Mesendoderm (in vitro differentiated cells): Measurements from ENCODE around the gene EPHB6.

Experiments
- DNase-seq: peaks from one replicate; pipeline ENCODE4 v3.0.0; 2013
- H2AK5ac ChIP-seq: 2 replicates; pipeline ENCODE4 v1.6.1; 2013; ENCODE audit warnings: low read length, inconsistent platforms
- H2BK120ac ChIP-seq: 2 replicates; pipeline ENCODE4 v1.6.1; 2013; ENCODE audit warnings: low read depth, mild to moderate bottlenecking, low read length, moderate library complexity, mixed read lengths
- H2BK15ac ChIP-seq: replicated peaks from 2 replicates; pipeline ENCODE4 v1.6.1; 2013; ENCODE audit warnings: low read depth, mild to moderate bottlenecking, moderate library complexity
- H2BK5ac ChIP-seq: 2 replicates; pipeline ENCODE4 v1.6.1; 2013; ENCODE audit warnings: low read length, inconsistent platforms
- H3K18ac ChIP-seq: 2 replicates; pipeline ENCODE4 v1.6.1; 2013; ENCODE audit warnings: mild to moderate bottlenecking, low read length, mixed read lengths
- H3K23ac ChIP-seq: one replicate; pipeline ENCODE4 v1.6.1; 2013; ENCODE audit warnings: low read length
- H3K27ac ChIP-seq: 2 replicates; pipeline ENCODE4 v1.5.1; 2013; ENCODE audit warnings: low read depth, mild to moderate bottlenecking, inconsistent platforms, low read length, moderate library complexity
- H3K27me3 ChIP-seq: 2 replicates; pipeline ENCODE4 v1.6.1; 2013; ENCODE audit warnings: low read length, control low read depth, mild to moderate bottlenecking, inconsistent platforms; ENCODE audit not compliant: insufficient read depth, poor library complexity
- H3K36me3 ChIP-seq: 2 replicates; pipeline ENCODE4 v1.6.1; 2013; ENCODE audit warnings: low read length, inconsistent platforms; ENCODE audit not compliant: control insufficient read depth, insufficient read depth
- H3K4ac ChIP-seq: one replicate; pipeline ENCODE4 v1.6.1; 2013; ENCODE audit warnings: low read depth, mild to moderate bottlenecking, low read length, moderate library complexity
- H3K4me1 ChIP-seq: 2 replicates; pipeline ENCODE4 v1.6.1; 2013; ENCODE audit warnings: low read depth, low read length, inconsistent platforms; ENCODE audit not compliant: control insufficient read depth
- H3K4me2 ChIP-seq: 2 replicates; pipeline ENCODE4 v1.6.1; 2013; ENCODE audit warnings: low read length
- H3K4me3 ChIP-seq: 2 replicates; pipeline ENCODE4 v1.5.1; 2013; ENCODE audit warnings: mild to moderate bottlenecking, low read length
- H3K56ac ChIP-seq: one replicate; pipeline ENCODE4 v1.6.1; 2013; ENCODE audit warnings: low read length
- H3K79me1 ChIP-seq: 2 replicates; pipeline ENCODE4 v1.6.1; 2013; ENCODE audit warnings: low read length, inconsistent platforms
- H3K79me2 ChIP-seq: 2 replicates; pipeline ENCODE4 v1.6.1; 2013; ENCODE audit warnings: mild to moderate bottlenecking, low read length; ENCODE audit not compliant: control insufficient read depth, insufficient read depth
- H3K9ac ChIP-seq: 2 replicates; pipeline ENCODE4 v1.6.1; 2013; ENCODE audit warnings: low read length, inconsistent platforms
- H4K5ac ChIP-seq: one replicate; pipeline ENCODE4 v1.6.1; 2013; ENCODE audit warnings: low read length
- H4K8ac ChIP-seq: one replicate; pipeline ENCODE4 v1.6.1; 2013; ENCODE audit warnings: low read depth, mild to moderate bottlenecking, control low read depth, low read length, moderate library complexity
- WGBS: extraction: QIAGEN DNeasy Blood & Tissue Kit; methylation state at CpG from one replicate; pipeline ENCODE4 v1.1.7; 2013; ENCODE audit warnings: low lambda C conversion rate, missing lambda C conversion rate; ENCODE audit not compliant: insufficient coverage; ENCODE audit errors: extremely low coverage; 5-methylcytosine and 5-hydroxymethylcytosine counted together

The EPHB6 gene

GRCh38 chr7:142836426-142836825 is 18.4 kb upstream of the EPHB6 start:
- peaks cover 4% of the 10 kb centered on the region for H3K4me1 ChIP-seq
- H3K27ac ChIP-seq = no peak overlapping the region
- no peak for DNase-seq
- H4K5ac ChIP-seq = no peak overlapping the region
- no peak overlapping the region for H3K56ac ChIP-seq
- no peak overlapping the region for H4K8ac ChIP-seq
- no peaks in the 10 kb centered on the region for H3K79me1 ChIP-seq
- peak overlapping the region; percentile 36 for H3K4ac ChIP-seq
- no peaks in the 10 kb centered on the region for H3K79me2 ChIP-seq
- no CpG with 5 or more reads among the region's 3 CpGs for WGBS
- no peak overlapping the region for H3K4me2 ChIP-seq
- no peak overlapping the region for H2BK120ac ChIP-seq
- no peak overlapping the region for H3K4me3 ChIP-seq
- H3K36me3 ChIP-seq = no peaks in the 10 kb centered on the region
- H2BK5ac ChIP-seq = no peak overlapping the region
- no peak overlapping the region for H3K18ac ChIP-seq
- no peak overlapping the region for H3K23ac ChIP-seq
- H2AK5ac ChIP-seq = no peak overlapping the region
- H3K9ac ChIP-seq = no peak overlapping the region
- no peak overlapping the region for H2BK15ac ChIP-seq
- no peaks in the 10 kb centered on the region for H3K27me3 ChIP-seq

- Histone ChIP-seq H3K56ac (no peak overlapping the region), H4K5ac (no peak overlapping the region), H3K9ac (no peak overlapping the region), H3K27ac (no peak overlapping the region), H3K27me3 (no peaks in the 10 kb centered on the region), H3K4me1 (no peaks in the 10 kb centered on the region), H3K4me3 (no peak overlapping the region), H3K4ac (no peak overlapping the region), H3K4me2 (no peak overlapping the region), H2BK120ac (no peak overlapping the region), H2BK15ac (no peak overlapping the region), H3K79me2 (no peaks in the 10 kb centered on the region), H3K23ac (no peak overlapping the region), H3K18ac (no peak overlapping the region), H2BK5ac (no peak overlapping the region), H3K79me1 (no peaks in the 10 kb centered on the region), H2AK5ac (no peak overlapping the region), H4K8ac (no peak overlapping the region), H3K36me3 (no peaks in the 10 kb centered on the region)
- no CpG with 5 or more reads among the region's 4 CpGs for WGBS
- DNase-seq = no peak
Observed at GRCh38 chr7:142838461-142839213, 16.2 kb upstream of the EPHB6 start.

- H3K4me1 ChIP-seq = no peaks in the 10 kb centered on the region
- H2BK5ac ChIP-seq = no peak overlapping the region
- no peak for DNase-seq
- no peak overlapping the region for H3K4me3 ChIP-seq
- no peak overlapping the region for H3K56ac ChIP-seq
- no peak overlapping the region for H3K23ac ChIP-seq
- no peaks in the 10 kb centered on the region for H3K79me2 ChIP-seq
- no peaks in the 10 kb centered on the region for H3K79me1 ChIP-seq
- H3K4ac ChIP-seq = no peak overlapping the region
- no peaks in the 10 kb centered on the region for H3K36me3 ChIP-seq
- no peaks in the 10 kb centered on the region for H3K27me3 ChIP-seq
- no peak overlapping the region for H2AK5ac ChIP-seq
- no peak overlapping the region for H3K4me2 ChIP-seq
- no peak overlapping the region for H2BK15ac ChIP-seq
- no peak overlapping the region for H3K18ac ChIP-seq
- H4K8ac ChIP-seq = no peak overlapping the region
- no peak overlapping the region for H4K5ac ChIP-seq
- no peak overlapping the region for H3K9ac ChIP-seq
- no peak overlapping the region for H2BK120ac ChIP-seq
- no CpG with 5 or more reads among the region's 1 CpG for WGBS
- no peak overlapping the region for H3K27ac ChIP-seq
Observed at GRCh38 chr7:142842251-142842766, 12.6 kb upstream of the EPHB6 start.

- H3K4me2 ChIP-seq = no peak overlapping the region
- no peak overlapping the region for H3K4ac ChIP-seq
- no peak overlapping the region for H3K9ac ChIP-seq
- H4K8ac ChIP-seq = no peak overlapping the region
- no peaks in the 10 kb centered on the region for H3K79me1 ChIP-seq
- H3K36me3 ChIP-seq = no peaks in the 10 kb centered on the region
- H3K56ac ChIP-seq = no peak overlapping the region
- H3K27ac ChIP-seq = no peak overlapping the region
- DNase-seq = no peak
- no peaks in the 10 kb centered on the region for H3K79me2 ChIP-seq
- no peaks in the 10 kb centered on the region for H3K27me3 ChIP-seq
- no peak overlapping the region for H2BK120ac ChIP-seq
- no peaks in the 10 kb centered on the region for H3K4me1 ChIP-seq
- no peak overlapping the region for H2BK15ac ChIP-seq
- no peak overlapping the region for H3K18ac ChIP-seq
- H3K4me3 ChIP-seq = no peak overlapping the region
- H4K5ac ChIP-seq = no peak overlapping the region
- no CpG with 5 or more reads among the region's 2 CpGs for WGBS
- H2BK5ac ChIP-seq = no peak overlapping the region
- H2AK5ac ChIP-seq = no peak overlapping the region
- H3K23ac ChIP-seq = no peak overlapping the region
Observed at GRCh38 chr7:142847353-142847752, 7.5 kb upstream of the EPHB6 start.

GRCh38 chr7:142851269-142851668 is 3.6 kb upstream of the EPHB6 start:
- no peaks in the 10 kb centered on the region for H3K79me2 ChIP-seq
- H3K4me1 ChIP-seq = no peaks in the 10 kb centered on the region
- DNase-seq = no peak
- no peak overlapping the region for H4K8ac ChIP-seq
- H3K56ac ChIP-seq = no peak overlapping the region
- H3K4ac ChIP-seq = no peak overlapping the region
- no CpG with 5 or more reads among the region's 4 CpGs for WGBS
- H2BK5ac ChIP-seq = no peak overlapping the region
- no peak overlapping the region for H2AK5ac ChIP-seq
- H3K9ac ChIP-seq = no peak overlapping the region
- no peak overlapping the region for H2BK15ac ChIP-seq
- no peak overlapping the region for H4K5ac ChIP-seq
- no peak overlapping the region for H3K18ac ChIP-seq
- H2BK120ac ChIP-seq = no peak overlapping the region
- H3K23ac ChIP-seq = no peak overlapping the region
- no peaks in the 10 kb centered on the region for H3K27me3 ChIP-seq
- H3K79me1 ChIP-seq = no peaks in the 10 kb centered on the region
- no peak overlapping the region for H3K4me2 ChIP-seq
- no peaks in the 10 kb centered on the region for H3K36me3 ChIP-seq
- H3K27ac ChIP-seq = no peak overlapping the region
- H3K4me3 ChIP-seq = no peak overlapping the region

GRCh38 chr7:142851919-142852318 is 3.0 kb upstream of the EPHB6 start:
- no peaks in the 10 kb centered on the region for H3K4me1 ChIP-seq
- no peak overlapping the region for H3K56ac ChIP-seq
- no peak overlapping the region for H3K23ac ChIP-seq
- H3K79me1 ChIP-seq = no peaks in the 10 kb centered on the region
- DNase-seq = peak; percentile 13
- no peak overlapping the region for H2BK5ac ChIP-seq
- no peak overlapping the region for H4K5ac ChIP-seq
- H3K36me3 ChIP-seq = no peaks in the 10 kb centered on the region
- no peaks in the 10 kb centered on the region for H3K27me3 ChIP-seq
- no peak overlapping the region for H2BK15ac ChIP-seq
- no peak overlapping the region for H3K27ac ChIP-seq
- H2BK120ac ChIP-seq = no peak overlapping the region
- H3K79me2 ChIP-seq = no peaks in the 10 kb centered on the region
- no peak overlapping the region for H4K8ac ChIP-seq
- no peak overlapping the region for H2AK5ac ChIP-seq
- no peak overlapping the region for H3K4me2 ChIP-seq
- no peak overlapping the region for H3K4me3 ChIP-seq
- no peak overlapping the region for H3K4ac ChIP-seq
- H3K18ac ChIP-seq = no peak overlapping the region
- no peak overlapping the region for H3K9ac ChIP-seq
